ENCODE results near the gene CDON.

Gene CDON

DNA sequence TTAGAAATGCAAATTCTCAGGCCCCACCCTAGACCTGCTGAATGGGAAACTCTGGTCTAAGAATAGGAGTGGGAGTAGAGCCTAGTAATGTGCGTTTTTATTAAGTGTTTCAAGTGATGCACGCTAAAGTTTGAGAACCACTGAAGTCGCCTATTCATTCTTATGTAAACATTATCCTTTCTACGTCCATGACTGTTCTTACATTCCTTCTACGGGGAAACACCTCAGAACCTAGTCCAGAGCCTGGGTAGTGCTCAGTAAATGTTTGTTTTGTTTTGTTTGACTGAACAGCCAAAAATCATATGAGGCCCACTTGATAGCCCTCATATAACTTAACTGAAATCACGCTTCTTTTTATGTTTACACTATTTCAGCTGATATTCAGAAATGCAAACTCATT is 87.0 kb downstream of the CDON start:
- TF ChIP-seq, protein P1, sequence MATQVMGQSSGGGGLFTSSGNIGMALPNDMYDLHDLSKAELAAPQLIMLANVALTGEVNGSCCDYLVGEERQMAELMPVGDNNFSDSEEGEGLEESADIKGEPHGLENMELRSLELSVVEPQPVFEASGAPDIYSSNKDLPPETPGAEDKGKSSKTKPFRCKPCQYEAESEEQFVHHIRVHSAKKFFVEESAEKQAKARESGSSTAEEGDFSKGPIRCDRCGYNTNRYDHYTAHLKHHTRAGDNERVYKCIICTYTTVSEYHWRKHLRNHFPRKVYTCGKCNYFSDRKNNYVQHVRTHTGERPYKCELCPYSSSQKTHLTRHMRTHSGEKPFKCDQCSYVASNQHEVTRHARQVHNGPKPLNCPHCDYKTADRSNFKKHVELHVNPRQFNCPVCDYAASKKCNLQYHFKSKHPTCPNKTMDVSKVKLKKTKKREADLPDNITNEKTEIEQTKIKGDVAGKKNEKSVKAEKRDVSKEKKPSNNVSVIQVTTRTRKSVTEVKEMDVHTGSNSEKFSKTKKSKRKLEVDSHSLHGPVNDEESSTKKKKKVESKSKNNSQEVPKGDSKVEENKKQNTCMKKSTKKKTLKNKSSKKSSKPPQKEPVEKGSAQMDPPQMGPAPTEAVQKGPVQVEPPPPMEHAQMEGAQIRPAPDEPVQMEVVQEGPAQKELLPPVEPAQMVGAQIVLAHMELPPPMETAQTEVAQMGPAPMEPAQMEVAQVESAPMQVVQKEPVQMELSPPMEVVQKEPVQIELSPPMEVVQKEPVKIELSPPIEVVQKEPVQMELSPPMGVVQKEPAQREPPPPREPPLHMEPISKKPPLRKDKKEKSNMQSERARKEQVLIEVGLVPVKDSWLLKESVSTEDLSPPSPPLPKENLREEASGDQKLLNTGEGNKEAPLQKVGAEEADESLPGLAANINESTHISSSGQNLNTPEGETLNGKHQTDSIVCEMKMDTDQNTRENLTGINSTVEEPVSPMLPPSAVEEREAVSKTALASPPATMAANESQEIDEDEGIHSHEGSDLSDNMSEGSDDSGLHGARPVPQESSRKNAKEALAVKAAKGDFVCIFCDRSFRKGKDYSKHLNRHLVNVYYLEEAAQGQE (IDR thresholded peaks at IDR 0.05; ENCODE audit: low read depth) = no peak
- TF ChIP-seq, protein P2, sequence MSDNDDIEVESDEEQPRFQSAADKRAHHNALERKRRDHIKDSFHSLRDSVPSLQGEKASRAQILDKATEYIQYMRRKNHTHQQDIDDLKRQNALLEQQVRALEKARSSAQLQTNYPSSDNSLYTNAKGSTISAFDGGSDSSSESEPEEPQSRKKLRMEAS (IDR thresholded peaks at IDR 0.05) = no peak
- TF ChIP-seq EP300 (IDR thresholded peaks at IDR 0.05; ENCODE audit: borderline replicate concordance) (no peak), CREB1 (IDR thresholded peaks at IDR 0.05; ENCODE audit: low read depth) (no peak), TEAD4 (IDR thresholded peaks at IDR 0.05) (no peak), YY1 (IDR thresholded peaks at IDR 0.05; ENCODE audit: low read depth) (no peak), EGR1 (IDR thresholded peaks at IDR 0.05) (no peak), NFIC (IDR thresholded peaks at IDR 0.05) (no peak), TAF1 (IDR thresholded peaks at IDR 0.05; ENCODE audit: low read depth) (no peak), FOXM1 (IDR thresholded peaks at IDR 0.05; ENCODE audit: borderline replicate concordance, low read depth) (no peak), ZBTB7A (IDR thresholded peaks at IDR 0.05; ENCODE audit: low read depth) (no peak), RAD21 (IDR thresholded peaks at IDR 0.05; ENCODE audit: low read depth) (no peak), CEBPB (IDR thresholded peaks at IDR 0.05) (no peak), TCF12 (IDR thresholded peaks at IDR 0.05; ENCODE audit: low read depth) (no peak)

DNA sequence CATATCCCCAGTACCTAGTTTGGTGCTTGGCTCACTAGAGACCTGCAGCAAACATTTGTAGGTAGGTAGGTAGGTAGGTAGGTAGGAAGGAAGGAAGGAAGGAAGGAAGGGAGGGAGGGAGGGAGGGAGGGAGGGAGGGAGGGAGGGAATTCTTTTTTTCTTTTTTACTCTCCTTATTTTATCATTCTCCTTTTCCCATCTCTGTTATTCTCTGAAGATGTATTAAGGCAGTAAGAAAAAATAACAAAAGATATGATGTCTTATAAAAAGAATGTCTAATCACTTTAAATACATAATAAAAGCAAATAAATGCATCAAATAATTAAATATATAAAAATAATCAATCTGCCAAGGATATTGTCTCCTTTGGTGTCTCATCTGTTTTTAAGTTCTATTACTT is 88.4 kb downstream of the CDON start:
- TF ChIP-seq TEAD4 (IDR thresholded peaks at IDR 0.05) (no peak), NFIC (IDR thresholded peaks at IDR 0.05) (no peak), TCF12 (IDR thresholded peaks at IDR 0.05; ENCODE audit: low read depth) (no peak), EGR1 (IDR thresholded peaks at IDR 0.05) (no peak), CEBPB (IDR thresholded peaks at IDR 0.05) (no peak), RAD21 (IDR thresholded peaks at IDR 0.05; ENCODE audit: low read depth) (no peak), ZBTB7A (IDR thresholded peaks at IDR 0.05; ENCODE audit: low read depth) (no peak), YY1 (IDR thresholded peaks at IDR 0.05; ENCODE audit: low read depth) (no peak), CREB1 (IDR thresholded peaks at IDR 0.05; ENCODE audit: low read depth) (no peak), TAF1 (IDR thresholded peaks at IDR 0.05; ENCODE audit: low read depth) (no peak), FOXM1 (IDR thresholded peaks at IDR 0.05; ENCODE audit: borderline replicate concordance, low read depth) (no peak), EP300 (IDR thresholded peaks at IDR 0.05; ENCODE audit: borderline replicate concordance) (no peak)
- TF ChIP-seq, protein P2 (IDR thresholded peaks at IDR 0.05) = no peak
- TF ChIP-seq, protein P1 (IDR thresholded peaks at IDR 0.05; ENCODE audit: low read depth) = no peak
- TF ChIP-seq, protein P3, sequence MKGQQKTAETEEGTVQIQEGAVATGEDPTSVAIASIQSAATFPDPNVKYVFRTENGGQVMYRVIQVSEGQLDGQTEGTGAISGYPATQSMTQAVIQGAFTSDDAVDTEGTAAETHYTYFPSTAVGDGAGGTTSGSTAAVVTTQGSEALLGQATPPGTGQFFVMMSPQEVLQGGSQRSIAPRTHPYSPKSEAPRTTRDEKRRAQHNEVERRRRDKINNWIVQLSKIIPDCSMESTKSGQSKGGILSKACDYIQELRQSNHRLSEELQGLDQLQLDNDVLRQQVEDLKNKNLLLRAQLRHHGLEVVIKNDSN (IDR thresholded peaks at IDR 0.05) = no peak

GRCh38 chr11:125971618-125972017 is 91.0 kb downstream of the CDON start:
- TF ChIP-seq, protein P3 (IDR thresholded peaks at IDR 0.05) = no peak
- TF ChIP-seq RAD21 (IDR thresholded peaks at IDR 0.05; ENCODE audit: low read depth) = no peak
- no peak for TF ChIP-seq CREB1 (IDR thresholded peaks at IDR 0.05; ENCODE audit: low read depth)
- no peak for TF ChIP-seq TAF1 (IDR thresholded peaks at IDR 0.05; ENCODE audit: low read depth)
- TF ChIP-seq, protein P2 (IDR thresholded peaks at IDR 0.05) = no peak
- no peak for TF ChIP-seq YY1 (IDR thresholded peaks at IDR 0.05; ENCODE audit: low read depth)
- TF ChIP-seq EGR1 (IDR thresholded peaks at IDR 0.05) = no peak
- TF ChIP-seq ZBTB7A (IDR thresholded peaks at IDR 0.05; ENCODE audit: low read depth) = no peak
- TF ChIP-seq EP300 (IDR thresholded peaks at IDR 0.05; ENCODE audit: borderline replicate concordance) = no peak
- TF ChIP-seq, protein P1 (IDR thresholded peaks at IDR 0.05; ENCODE audit: low read depth) = no peak
- TF ChIP-seq TEAD4 (IDR thresholded peaks at IDR 0.05) = no peak
- no peak for TF ChIP-seq TCF12 (IDR thresholded peaks at IDR 0.05; ENCODE audit: low read depth)

DNA sequence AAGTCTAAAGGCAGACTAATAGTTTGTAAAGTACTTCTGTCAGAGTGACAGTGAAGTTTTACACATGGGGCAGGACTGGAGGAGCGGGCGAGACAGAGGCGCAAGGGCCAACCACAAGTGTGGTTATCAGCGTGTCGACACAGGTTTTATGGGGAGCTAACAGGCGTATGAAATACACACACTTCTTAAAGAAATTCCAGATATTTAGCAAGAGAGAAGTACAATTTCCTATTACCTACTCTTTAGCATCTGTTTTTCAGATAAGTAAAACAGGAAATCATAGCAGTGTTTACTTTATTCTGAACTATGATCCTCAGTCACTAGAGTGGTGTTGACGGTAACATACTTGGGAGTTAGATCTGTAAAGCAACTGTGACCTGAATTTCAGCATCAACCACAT is 94.3 kb downstream of the CDON start:
- TF ChIP-seq RAD21 (IDR thresholded peaks at IDR 0.05; ENCODE audit: low read depth) (no peak), YY1 (IDR thresholded peaks at IDR 0.05; ENCODE audit: low read depth) (no peak), EP300 (IDR thresholded peaks at IDR 0.05; ENCODE audit: borderline replicate concordance) (no peak), TCF12 (IDR thresholded peaks at IDR 0.05; ENCODE audit: low read depth) (no peak)
- TF ChIP-seq, protein P1 (IDR thresholded peaks at IDR 0.05; ENCODE audit: low read depth) = no peak

Data from Ishikawa (cell line).